Activated CD4-positive, CD25-positive, alpha-beta regulatory T cell treated with anti-CD3 and anti-CD28 coated beads, Interleukin-2, amount 50 U/mL, for 16 hours (primary cell): ENCODE measurements around the gene ACER3.
"Not testable (repeated sequence)": the region's sequence is repeated elsewhere in the genome, so short reads cannot be mapped to it uniquely, and the experiment has no call there.

Source experiments
- DNase-seq: peaks from one replicate; pipeline ENCODE4 v3.0.0-alpha.2; 2020; ENCODE audit warnings: low read depth, low spot score

Gene ACER3

DNA sequence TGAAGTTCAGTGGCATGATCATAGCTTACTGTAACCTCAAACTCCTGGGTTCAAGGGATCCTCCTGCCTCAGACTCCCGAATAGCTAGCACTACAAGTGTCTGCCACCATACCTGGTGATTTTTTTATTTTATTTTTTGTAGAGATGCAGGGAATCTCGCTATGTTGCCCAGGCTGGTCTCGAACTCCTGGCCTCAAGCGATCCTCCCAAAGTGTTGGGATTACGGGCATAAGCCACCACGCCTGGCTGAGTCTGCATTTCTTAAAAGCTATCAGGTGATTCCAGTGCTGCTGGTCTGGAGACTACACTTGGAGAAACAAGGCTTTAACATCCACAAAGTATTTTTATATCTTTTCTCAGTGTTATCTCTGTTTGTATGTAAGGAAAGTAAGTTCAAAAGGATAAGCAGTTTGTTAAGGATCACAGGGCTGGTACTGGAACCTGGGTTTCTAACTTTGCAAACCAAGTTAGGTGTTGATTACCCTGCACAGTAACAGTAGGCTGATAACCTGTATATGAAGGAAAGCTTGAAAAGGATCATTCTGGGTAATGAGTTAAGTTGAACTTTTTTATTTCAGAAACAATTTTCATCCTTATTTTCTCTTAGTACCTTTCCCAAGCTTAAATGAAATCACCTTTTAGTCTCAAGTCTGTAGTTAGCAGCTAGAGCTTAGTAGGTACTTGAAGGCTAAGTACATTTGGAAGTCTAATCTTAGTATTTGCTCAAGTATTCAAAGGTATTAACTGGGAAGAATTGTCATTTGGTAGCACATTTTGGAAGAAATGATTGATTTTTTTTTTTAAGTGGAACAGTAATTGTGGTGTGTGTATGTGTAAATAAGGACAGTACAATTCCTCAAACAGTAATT lies 12.5 kb downstream of the ACER3 start:
- DNase-seq: no peak

DNA sequence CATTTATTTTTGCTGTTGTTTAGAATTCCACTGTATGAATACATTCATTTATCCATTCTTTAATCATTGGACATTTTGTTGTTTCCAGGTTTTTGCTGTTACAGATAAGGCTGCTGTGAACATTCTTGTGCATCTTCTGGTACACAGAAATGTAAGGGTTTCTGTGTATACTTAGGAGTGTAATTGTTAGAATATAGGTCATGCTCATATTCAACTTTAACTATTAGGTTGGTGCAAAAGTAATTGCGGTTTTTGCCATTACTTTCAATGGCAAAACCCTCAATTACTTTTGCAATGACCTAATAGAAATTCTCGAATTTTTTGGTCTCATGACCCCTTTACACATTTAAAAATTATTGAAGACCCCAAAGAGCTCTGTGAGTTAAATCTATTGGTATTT lies 17.3 kb downstream of the ACER3 start:
- no peak for DNase-seq

DNA sequence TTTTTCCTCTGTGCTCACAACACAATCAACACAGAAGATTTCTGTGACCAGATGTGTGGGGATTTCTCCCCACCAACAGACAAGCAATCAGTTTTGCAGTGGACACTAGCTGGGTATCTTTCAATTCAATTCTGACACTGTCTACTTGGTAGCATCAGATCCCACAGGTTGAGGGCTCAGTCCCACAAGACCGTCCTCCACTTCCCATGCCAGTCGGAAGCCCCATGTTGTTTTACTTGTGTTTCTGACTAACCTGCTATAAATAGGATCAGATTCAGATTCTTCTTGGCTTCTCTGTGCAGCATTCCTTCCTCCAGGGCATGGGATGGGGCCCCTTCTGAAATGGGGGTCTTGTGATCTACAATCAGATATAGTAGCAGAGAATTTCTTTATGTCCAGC lies 19.6 kb downstream of the ACER3 start:
- no peak for DNase-seq

- no peak for DNase-seq
These were observed 20.2 kb downstream of the ACER3 start for GRCh38 chr11:76880956-76881355.

DNA sequence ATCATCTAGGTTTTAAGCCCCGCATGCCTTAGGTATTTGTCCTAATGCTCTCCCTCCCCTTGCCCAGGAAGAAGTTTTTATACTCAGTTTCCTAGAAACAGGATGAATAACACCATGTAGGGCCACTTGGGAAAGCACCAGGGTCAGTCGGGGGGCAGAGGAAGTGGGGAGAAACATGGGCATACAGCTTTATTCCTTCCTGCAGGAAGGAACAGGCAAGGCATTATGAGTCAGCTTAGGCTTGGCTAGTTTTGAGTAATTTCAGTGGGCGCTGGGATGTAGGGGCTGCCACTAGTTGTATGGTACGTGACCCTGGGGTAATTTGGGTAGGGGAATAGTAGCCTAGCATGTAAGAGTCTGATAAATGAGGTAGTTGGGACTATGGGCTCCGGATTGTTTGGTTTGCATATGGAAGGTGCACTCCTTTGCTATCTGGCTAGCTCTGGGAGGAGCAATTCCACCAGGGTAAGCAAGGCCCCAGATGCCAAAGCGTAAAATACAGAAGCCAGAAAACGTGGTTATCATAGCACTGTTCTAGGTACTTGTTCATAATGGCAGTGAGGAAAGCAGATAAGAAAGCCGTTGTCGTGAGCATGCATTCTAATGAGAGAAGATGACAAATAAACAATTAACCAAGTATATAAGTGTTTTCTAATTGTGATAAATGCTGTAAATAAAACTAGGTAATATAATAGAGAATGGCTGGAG lies 24.8 kb downstream of the ACER3 start:
- DNase-seq: no peak

DNA sequence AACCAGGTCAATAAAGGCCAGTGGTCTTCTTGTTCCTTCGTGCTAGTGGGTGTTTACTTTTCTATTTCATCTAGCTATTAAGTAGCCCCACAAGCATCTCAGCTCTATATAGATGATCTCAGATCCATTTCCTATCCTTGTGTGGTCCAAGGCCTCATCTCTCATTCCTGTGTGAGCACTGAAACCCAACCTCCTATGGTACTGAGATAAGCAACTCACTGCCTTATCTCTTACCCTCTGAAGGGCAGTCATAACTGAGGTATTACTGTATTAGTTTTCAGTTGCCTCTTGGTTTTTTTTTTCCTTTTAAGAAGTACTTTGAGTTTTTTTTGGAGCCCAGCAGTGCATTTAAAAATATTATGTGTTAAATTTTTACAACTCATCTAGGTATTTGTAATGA lies 28.3 kb downstream of the ACER3 start:
- DNase-seq: no peak

- DNase-seq: no peak
These were observed 28.8 kb downstream of the ACER3 start for GRCh38 chr11:76889411-76889975.

DNA sequence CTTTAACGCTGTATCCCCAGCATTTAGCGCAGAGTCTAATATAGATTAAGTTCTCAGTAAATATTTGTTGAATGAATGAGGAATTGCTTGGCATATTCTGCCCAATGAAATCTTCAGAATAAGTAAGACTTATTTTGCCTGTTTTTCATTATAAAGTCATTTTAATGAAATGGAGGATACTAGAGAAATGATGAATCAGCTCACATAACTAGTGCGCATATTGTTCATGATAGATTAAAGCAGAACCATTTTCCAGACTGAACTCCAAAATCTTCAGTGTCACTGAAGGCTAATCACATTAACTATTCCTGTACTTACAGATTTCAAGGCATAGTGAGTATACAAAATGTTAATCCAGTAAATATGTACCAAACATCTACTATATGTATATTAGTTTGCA lies 29.6 kb downstream of the ACER3 start:
- no peak for DNase-seq

- DNase-seq: no peak
These were observed 30.6 kb downstream of the ACER3 start for GRCh38 chr11:76891285-76891684.

GRCh38 chr11:76891793-76892192 lies 31.1 kb downstream of the ACER3 start:
- DNase-seq: no peak

DNA sequence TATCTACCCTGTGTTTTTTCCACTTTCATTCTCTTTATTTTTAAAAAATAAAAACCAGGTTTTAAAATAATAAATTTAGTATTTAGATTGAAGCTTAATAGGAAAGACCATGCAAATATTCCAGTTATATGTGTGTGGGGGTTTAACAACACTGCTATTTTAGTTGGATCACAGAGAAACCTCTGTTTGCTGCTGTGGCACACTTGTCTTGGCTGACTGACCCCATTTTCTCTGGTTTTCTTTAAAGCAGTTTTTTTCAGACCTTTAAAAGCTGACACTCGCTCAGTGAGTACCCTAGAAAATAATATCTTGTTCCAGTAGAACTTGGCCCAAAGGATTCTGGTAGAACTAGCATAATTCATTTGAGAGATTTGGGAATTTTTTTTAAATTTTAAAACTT lies 31.6 kb downstream of the ACER3 start:
- DNase-seq: no peak

DNA sequence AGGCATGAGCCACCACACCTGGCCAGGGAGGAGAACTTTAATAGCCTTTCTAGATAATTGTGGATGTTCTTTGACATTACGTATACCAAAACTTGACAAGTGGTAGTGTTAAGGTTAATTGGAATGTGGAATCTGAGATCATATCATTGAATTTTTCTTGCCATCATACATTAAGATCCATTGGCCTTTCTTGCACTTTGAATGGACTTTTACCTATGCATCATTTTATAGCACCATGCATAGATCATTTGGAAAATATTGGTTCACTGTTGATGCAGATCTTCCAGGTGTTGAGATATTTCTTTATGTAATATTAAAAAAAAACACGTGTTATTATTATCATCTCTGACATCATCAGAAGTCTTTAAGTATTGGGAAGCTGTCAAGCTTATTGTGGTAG lies 36.5 kb downstream of the ACER3 start:
- DNase-seq: no peak

DNA sequence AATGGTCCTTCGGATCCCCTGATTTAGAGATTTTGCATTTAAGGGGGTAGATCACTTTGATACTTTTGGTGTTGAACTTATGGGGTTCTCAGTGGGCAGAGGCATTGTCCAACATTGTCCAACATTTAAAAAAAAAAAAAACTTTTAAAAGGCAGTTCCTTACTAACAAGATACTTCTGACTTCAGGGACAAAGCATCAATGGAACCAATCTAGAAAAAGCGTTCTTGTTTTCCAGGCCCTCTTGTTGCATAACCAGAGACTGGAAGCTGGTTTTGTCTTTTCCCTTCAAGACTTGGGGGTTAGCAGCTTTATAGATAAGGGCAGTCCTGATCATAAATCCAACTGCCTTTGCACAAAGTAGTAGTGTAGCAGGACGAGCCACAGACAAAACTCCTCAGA lies 40.4 kb downstream of the ACER3 start:
- DNase-seq: no peak

- not testable (repeated sequence) for DNase-seq
These were observed 40.9 kb downstream of the ACER3 start for GRCh38 chr11:76901622-76902021.

- no peak for DNase-seq
These were observed 41.6 kb downstream of the ACER3 start for GRCh38 chr11:76902121-76903014.

GRCh38 chr11:76903325-76903724 lies 42.6 kb downstream of the ACER3 start:
- DNase-seq: no peak

DNA sequence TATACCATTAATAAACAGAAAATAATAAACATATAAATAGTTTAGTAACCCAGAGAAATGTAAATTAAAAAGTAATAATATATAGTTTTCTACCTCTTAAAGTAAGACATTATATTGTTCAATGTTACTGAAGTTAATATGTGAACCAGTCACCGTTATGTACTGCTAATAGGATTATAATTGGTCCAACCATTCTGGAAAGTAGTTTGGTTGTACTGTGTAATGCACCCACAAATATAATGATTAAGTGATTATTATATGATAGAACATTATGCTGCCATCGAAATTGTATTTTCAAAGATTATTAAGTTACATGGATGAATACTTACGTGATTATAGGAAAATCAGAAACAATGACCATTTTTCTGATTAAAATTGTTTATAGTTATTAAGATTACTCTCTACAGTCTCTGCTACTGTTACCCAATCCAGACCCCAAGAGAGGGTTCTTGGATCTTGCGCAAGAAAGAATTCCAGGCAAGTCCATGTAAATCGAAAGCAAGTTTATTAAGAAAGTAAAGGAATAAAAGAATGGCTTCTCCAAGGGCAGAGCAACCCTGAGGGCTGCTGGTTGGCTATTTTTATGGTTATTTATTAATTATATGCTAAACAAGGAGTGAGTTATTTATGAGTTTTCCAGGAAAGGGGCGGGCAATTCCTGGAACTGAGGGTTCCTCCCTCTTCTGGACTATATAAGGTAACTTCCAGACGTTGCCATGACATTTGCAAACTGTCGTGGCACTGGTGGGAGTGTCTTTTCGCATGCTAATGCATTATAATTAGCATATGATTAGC lies 50.1 kb downstream of the ACER3 start:
- DNase-seq: no peak

DNA sequence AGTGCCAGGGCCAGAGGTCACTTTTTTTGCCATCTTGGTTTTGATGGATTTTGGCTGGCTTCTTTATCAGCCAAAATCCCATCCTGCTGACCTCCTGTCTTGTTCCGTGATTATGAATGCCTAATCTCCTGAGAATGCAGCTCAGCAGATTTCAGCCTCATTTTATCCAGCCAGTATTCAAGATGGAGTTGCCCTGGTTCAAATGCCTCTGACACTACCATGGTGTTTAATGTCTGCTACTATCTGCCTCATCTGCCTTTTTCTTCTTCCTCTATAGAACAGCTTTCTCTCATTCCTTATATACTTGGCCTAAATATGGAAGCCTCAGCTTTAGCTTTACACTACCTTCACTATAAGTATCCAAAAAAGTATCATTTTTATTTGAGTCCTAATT lies 50.7 kb downstream of the ACER3 start:
- no peak for DNase-seq

DNA sequence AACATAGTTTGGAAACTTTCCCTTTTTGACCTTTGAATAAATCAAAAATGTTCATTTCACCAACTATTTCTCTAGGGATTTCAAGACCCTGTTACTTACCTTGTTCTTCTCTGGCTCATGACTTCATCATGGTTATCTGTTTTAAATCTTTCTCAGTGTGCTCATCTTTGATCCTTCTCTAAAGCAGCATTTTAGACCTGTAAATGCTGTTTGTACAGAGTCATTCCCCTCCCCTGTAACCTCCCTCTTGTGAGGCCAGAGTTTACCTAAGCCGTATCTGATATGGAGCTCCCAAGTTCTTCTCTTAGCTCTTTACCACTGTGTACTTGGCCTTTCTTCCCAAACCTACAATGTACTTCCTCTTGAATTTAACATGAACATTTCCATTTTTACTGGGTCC lies 56.0 kb downstream of the ACER3 start:
- no peak for DNase-seq

DNA sequence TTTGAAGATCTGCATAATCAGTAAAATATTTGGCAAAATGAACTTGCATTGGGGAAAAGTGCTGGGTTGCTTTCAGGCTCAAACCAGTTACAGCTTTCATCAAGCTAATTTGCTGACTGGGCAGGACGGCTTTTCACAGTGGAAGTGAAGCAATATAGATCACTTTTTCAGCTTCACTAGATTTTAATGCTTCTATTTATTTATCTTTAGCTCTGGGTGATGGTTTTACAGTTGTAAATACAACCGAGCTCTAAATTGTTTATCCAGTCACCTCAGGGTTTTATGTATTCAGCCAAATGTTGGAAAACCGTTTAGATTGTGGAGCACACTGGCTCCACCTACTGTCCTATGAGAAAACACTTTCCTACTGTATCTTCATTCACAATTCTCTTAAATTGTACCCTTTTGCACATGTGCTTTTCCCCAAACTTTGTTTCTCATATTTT lies 58.2 kb downstream of the ACER3 start:
- DNase-seq: no peak

DNA sequence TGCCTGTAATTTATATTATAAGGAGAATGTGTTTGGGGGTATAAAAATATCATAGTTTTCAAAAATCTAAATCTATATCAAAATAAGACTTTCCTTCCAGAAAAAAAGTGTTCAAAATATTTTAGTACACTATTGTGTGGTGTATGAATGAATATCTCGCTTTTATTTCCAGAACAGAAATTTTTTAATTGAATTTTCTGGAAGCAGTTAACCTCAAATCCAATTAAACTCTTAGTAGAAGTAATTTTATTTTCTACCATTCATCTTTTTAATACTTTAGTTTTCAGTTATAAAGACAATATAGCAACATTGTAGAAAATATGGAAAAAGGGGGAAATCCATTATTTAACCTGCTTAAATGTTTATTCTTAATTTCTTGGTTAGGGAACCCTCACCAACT lies 58.7 kb downstream of the ACER3 start:
- DNase-seq: no peak
